Neural cell (in vitro differentiated cells): Measurements from ENCODE around the gene PABPN1L. TPM values are rescaled to one million over a fixed set of nuclear protein-coding genes. Genes with fewer than 3 reads are reported as not detected.

Experiments used
- H2AFZ ChIP-seq: fragments of 200-600, 300-800 bp; sonication (generic), shearing (Covaris generic); 2 replicates; pipeline ENCODE4 v1.6.0; 2014; ENCODE audit warnings: low read depth, mild to moderate bottlenecking, antibody characterized with exemption, low read length, moderate library complexity
- H3F3A ChIP-seq: fragments of 200-600 bp; shearing (Covaris generic); 2 replicates; pipeline ENCODE4 v1.6.1; 2016; ENCODE audit warnings: mild to moderate bottlenecking, moderate library complexity, mixed read lengths, antibody characterized with exemption, low read length; ENCODE audit not compliant: insufficient read depth, poor library complexity, severe bottlenecking
- H3K27ac ChIP-seq: fragments of 200-600, 300-800 bp; sonication (generic), shearing (Covaris generic); 2 replicates; pipeline ENCODE4 v1.5.1; 2014; ENCODE audit warnings: mild to moderate bottlenecking, low read length, moderate library complexity
- H3K27me3 ChIP-seq: fragments of 300-800, 200-600 bp; sonication (generic), shearing (Covaris generic); 2 replicates; pipeline ENCODE4 v1.6.0; 2014; ENCODE audit warnings: mild to moderate bottlenecking, low read depth, low read length, moderate library complexity; ENCODE audit not compliant: insufficient read depth
- H3K36me3 ChIP-seq: fragments of 300-800, 200-600 bp; sonication (generic), shearing (Covaris generic); 2 replicates; pipeline ENCODE4 v1.5.1; 2014; ENCODE audit warnings: mild to moderate bottlenecking, antibody characterized with exemption, low read length, moderate library complexity; ENCODE audit not compliant: insufficient read depth
- H3K4me2 ChIP-seq: fragments of 300-800, 200-600 bp; sonication (generic), shearing (Covaris generic); 2 replicates; pipeline ENCODE4 v1.6.0; 2014; ENCODE audit warnings: mild to moderate bottlenecking, low read length
- H3K4me3 ChIP-seq: fragments of 300-800, 200-600 bp; sonication (generic), shearing (Covaris generic); 2 replicates; pipeline ENCODE4 v1.5.1; 2014; ENCODE audit warnings: mild to moderate bottlenecking, low read length, moderate library complexity
- H3K79me2 ChIP-seq: fragments of 200-600 bp; shearing (Covaris generic); replicated peaks from 2 replicates; pipeline ENCODE4 v1.6.0; 2014; ENCODE audit warnings: mild to moderate bottlenecking, low read length, moderate library complexity; ENCODE audit not compliant: insufficient read depth
- H3K9ac ChIP-seq: fragments of 300-800, 200-600 bp; sonication (generic), shearing (Covaris generic); 2 replicates; pipeline ENCODE4 v1.6.1; 2016; ENCODE audit warnings: mild to moderate bottlenecking, low read length, mixed read lengths
- H3K9me2 ChIP-seq: fragments of 200-600 bp; shearing (Covaris generic); 2 replicates; pipeline ENCODE4 v1.6.1; 2016; ENCODE audit warnings: mild to moderate bottlenecking, low read length, mixed read lengths; ENCODE audit not compliant: insufficient read depth
- H3K9me3 ChIP-seq: fragments of 200-600, 300-800 bp; sonication (generic), shearing (Covaris generic); 2 replicates; pipeline ENCODE4 v1.6.1; 2016; ENCODE audit warnings: mild to moderate bottlenecking, mixed run types, low read length, moderate library complexity, mixed read lengths
- H4K20me1 ChIP-seq: fragments of 200-600 bp; shearing (Covaris generic); 2 replicates; pipeline ENCODE4 v1.6.1; 2016; ENCODE audit warnings: mild to moderate bottlenecking, mixed run types; ENCODE audit not compliant: insufficient read depth
- CTCF ChIP-seq: fragments of 450-650 bp; IDR thresholded peaks from 2 replicates; pipeline ENCODE4 v1.5.1; 2014; ENCODE audit warnings: antibody characterized with exemption, mild to moderate bottlenecking, moderate library complexity; ENCODE audit not compliant: poor library complexity, severe bottlenecking
- EP300 ChIP-seq: fragments of 450-650 bp; conservative IDR thresholded peaks from 2 replicates; pipeline ENCODE4 v1.6.1; 2014; ENCODE audit warnings: antibody characterized with exemption, mild to moderate bottlenecking, moderate library complexity; ENCODE audit not compliant: poor library complexity, severe bottlenecking
- EZH2 ChIP-seq: fragments of 200-600, 300-800 bp; shearing (Covaris generic), sonication (generic); IDR thresholded peaks from 2 replicates; pipeline ENCODE4 v1.6.1; 2014; ENCODE audit warnings: antibody characterized with exemption, low read length, borderline replicate concordance, mild to moderate bottlenecking; ENCODE audit not compliant: insufficient read depth, poor library complexity, severe bottlenecking
- MXI1 ChIP-seq: fragments of 450-650 bp; conservative IDR thresholded peaks from 2 replicates; pipeline ENCODE4 v1.6.1; 2014; ENCODE audit warnings: antibody characterized with exemption, mild to moderate bottlenecking; ENCODE audit not compliant: poor library complexity, severe bottlenecking
- POLR2AphosphoS5 ChIP-seq: IDR thresholded peaks from 2 replicates; pipeline ENCODE4 v1.6.1; 2012
- RAD21 ChIP-seq: fragments of 450-650 bp; conservative IDR thresholded peaks from 2 replicates; pipeline ENCODE4 v1.6.1; 2014; ENCODE audit warnings: antibody characterized with exemption, mild to moderate bottlenecking, moderate library complexity
- SMC3 ChIP-seq: fragments of 450-650 bp; conservative IDR thresholded peaks from 2 replicates; pipeline ENCODE4 v1.6.1; 2014; ENCODE audit warnings: antibody characterized with exemption, mild to moderate bottlenecking, moderate library complexity; ENCODE audit not compliant: poor library complexity
- TAF1 ChIP-seq: IDR thresholded peaks from 2 replicates; pipeline ENCODE4 v1.6.1; 2012; ENCODE audit warnings: low read depth
- polyA plus RNA-seq: library from polyadenylated mRNA; depleted of rRNA; stranded (reverse); fragments of >200 nt; gene quantifications from 2 replicates; pipeline ENCODE4 v1.2.3, GENCODE V29; 2014
- TF ChIP-seq, protein P1 (sequence below): IDR thresholded peaks from 2 replicates; pipeline ENCODE4 v1.6.1; 2012; ENCODE audit warnings: borderline replicate concordance

PABPN1L gene
- polyA plus RNA-seq, 1 donor from 2014 or later, result 0.20 TPM

- Histone ChIP-seq H3K4me2 (no peak overlapping the region), H2AFZ (no peak overlapping the region)
- TF ChIP-seq MXI1, result no peak
- TF ChIP-seq SMC3, result no peak
- TF ChIP-seq TAF1, result no peak
- TF ChIP-seq EP300, result no peak
- TF ChIP-seq CTCF, result no peak
- TF ChIP-seq, protein P1, sequence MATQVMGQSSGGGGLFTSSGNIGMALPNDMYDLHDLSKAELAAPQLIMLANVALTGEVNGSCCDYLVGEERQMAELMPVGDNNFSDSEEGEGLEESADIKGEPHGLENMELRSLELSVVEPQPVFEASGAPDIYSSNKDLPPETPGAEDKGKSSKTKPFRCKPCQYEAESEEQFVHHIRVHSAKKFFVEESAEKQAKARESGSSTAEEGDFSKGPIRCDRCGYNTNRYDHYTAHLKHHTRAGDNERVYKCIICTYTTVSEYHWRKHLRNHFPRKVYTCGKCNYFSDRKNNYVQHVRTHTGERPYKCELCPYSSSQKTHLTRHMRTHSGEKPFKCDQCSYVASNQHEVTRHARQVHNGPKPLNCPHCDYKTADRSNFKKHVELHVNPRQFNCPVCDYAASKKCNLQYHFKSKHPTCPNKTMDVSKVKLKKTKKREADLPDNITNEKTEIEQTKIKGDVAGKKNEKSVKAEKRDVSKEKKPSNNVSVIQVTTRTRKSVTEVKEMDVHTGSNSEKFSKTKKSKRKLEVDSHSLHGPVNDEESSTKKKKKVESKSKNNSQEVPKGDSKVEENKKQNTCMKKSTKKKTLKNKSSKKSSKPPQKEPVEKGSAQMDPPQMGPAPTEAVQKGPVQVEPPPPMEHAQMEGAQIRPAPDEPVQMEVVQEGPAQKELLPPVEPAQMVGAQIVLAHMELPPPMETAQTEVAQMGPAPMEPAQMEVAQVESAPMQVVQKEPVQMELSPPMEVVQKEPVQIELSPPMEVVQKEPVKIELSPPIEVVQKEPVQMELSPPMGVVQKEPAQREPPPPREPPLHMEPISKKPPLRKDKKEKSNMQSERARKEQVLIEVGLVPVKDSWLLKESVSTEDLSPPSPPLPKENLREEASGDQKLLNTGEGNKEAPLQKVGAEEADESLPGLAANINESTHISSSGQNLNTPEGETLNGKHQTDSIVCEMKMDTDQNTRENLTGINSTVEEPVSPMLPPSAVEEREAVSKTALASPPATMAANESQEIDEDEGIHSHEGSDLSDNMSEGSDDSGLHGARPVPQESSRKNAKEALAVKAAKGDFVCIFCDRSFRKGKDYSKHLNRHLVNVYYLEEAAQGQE, result no peak
- TF ChIP-seq RAD21, result no peak
- no peak for TF ChIP-seq POLR2AphosphoS5
- TF ChIP-seq EZH2, result no peak
Observed at GRCh38 chr16:88886845-88887521, 20.5 kb upstream of the PABPN1L start.

GRCh38 chr16:88886420-88886844 lies 20.0 kb upstream of the PABPN1L start:
- no peaks in the 10 kb centered on the region for H3K27me3 ChIP-seq
- no peak for TF ChIP-seq EZH2
- TF ChIP-seq EP300, result no peak
- TF ChIP-seq MXI1, result no peak
- TF ChIP-seq CTCF, result no peak
- TF ChIP-seq RAD21, result no peak
- no peak for TF ChIP-seq POLR2AphosphoS5
- TF ChIP-seq TAF1, result no peak
- TF ChIP-seq SMC3, result no peak
- TF ChIP-seq, protein P1, result no peak
- no peaks in the 10 kb centered on the region for H3F3A ChIP-seq
- H3K9me2 ChIP-seq, result no peaks in the 10 kb centered on the region
- no peaks in the 10 kb centered on the region for H3K79me2 ChIP-seq
- no peak overlapping the region for H3K4me2 ChIP-seq
- no peak overlapping the region for H3K27ac ChIP-seq
- no peak overlapping the region for H3K9ac ChIP-seq
- H3K4me3 ChIP-seq, result no peak overlapping the region
- H4K20me1 ChIP-seq, result no peaks in the 10 kb centered on the region
- H3K36me3 ChIP-seq, result no peaks in the 10 kb centered on the region
- no peak overlapping the region for H2AFZ ChIP-seq
- H3K9me3 ChIP-seq, result no peaks in the 10 kb centered on the region

More at GRCh38 chr16:88886845-88887521, 20.5 kb upstream of the PABPN1L start:
- H3K9ac ChIP-seq, result no peak overlapping the region
- no peaks in the 10 kb centered on the region for H3K79me2 ChIP-seq
- no peaks in the 10 kb centered on the region for H4K20me1 ChIP-seq
- no peak overlapping the region for H3K4me3 ChIP-seq
- H3K9me3 ChIP-seq, result no peaks in the 10 kb centered on the region
- H3F3A ChIP-seq, result no peaks in the 10 kb centered on the region
- no peaks in the 10 kb centered on the region for H3K9me2 ChIP-seq
- no peaks in the 10 kb centered on the region for H3K27me3 ChIP-seq
- H3K27ac ChIP-seq, result no peak overlapping the region
- no peaks in the 10 kb centered on the region for H3K36me3 ChIP-seq
